HG03565 (cell line): ENCODE measurements around the gene CDKN2B-AS1.
"Not testable (repeated sequence)": the region's sequence is repeated elsewhere in the genome, so short reads cannot be mapped to it uniquely, and the experiment has no call there.

Experiments
- ATAC-seq: cut with Tn5 transposase; IDR thresholded peaks from one replicate; pipeline ENCODE4 v1.9.1; 2021; ENCODE audit warnings: mild to moderate bottlenecking, moderate library complexity; ENCODE audit not compliant: unreplicated experiment

Gene CDKN2B-AS1

GRCh38 chr9:21994556-21995005, at the start of gene CDKN2B-AS1:
TSS of gene CDKN2B-AS1 (plus strand) at chr9:21994791.
- peak; percentile 13 for ATAC-seq

- ATAC-seq, result no peak
Measured at GRCh38 chr9:21945606-21946005, 49.0 kb upstream of the CDKN2B-AS1 start.

GRCh38 chr9:21958833-21959232, 35.8 kb upstream of the CDKN2B-AS1 start:
- ATAC-seq, result no peak

GRCh38 chr9:21959268-21959667, 35.3 kb upstream of the CDKN2B-AS1 start:
- ATAC-seq, result not testable (repeated sequence)

GRCh38 chr9:21961569-21961968, 33.0 kb upstream of the CDKN2B-AS1 start:
- ATAC-seq, result no peak

GRCh38 chr9:21964925-21965385, 29.6 kb upstream of the CDKN2B-AS1 start:
- peak; percentile 42 for ATAC-seq

- peak; percentile 79 for ATAC-seq
Measured at GRCh38 chr9:21965401-21965951, 29.1 kb upstream of the CDKN2B-AS1 start.

- no peak for ATAC-seq
Measured at GRCh38 chr9:21966140-21966851, 28.3 kb upstream of the CDKN2B-AS1 start.

- no peak for ATAC-seq
Measured at GRCh38 chr9:21967169-21967568, 27.4 kb upstream of the CDKN2B-AS1 start.

- ATAC-seq, result no peak
Measured at GRCh38 chr9:21967702-21968101, 26.9 kb upstream of the CDKN2B-AS1 start.

- no peak for ATAC-seq
Measured at GRCh38 chr9:21968331-21969010, 26.1 kb upstream of the CDKN2B-AS1 start.

GRCh38 chr9:21969011-21969940, 25.3 kb upstream of the CDKN2B-AS1 start:
- no peak for ATAC-seq

- no peak for ATAC-seq
Measured at GRCh38 chr9:21969951-21970799, 24.4 kb upstream of the CDKN2B-AS1 start.

GRCh38 chr9:21970800-21971640, 23.6 kb upstream of the CDKN2B-AS1 start:
- ATAC-seq, result no peak

- no peak for ATAC-seq
Measured at GRCh38 chr9:21972361-21972760, 22.2 kb upstream of the CDKN2B-AS1 start.

- no peak for ATAC-seq
Measured at GRCh38 chr9:21974343-21974721, 20.3 kb upstream of the CDKN2B-AS1 start.

- ATAC-seq, result peak; percentile 54
Measured at GRCh38 chr9:21974722-21975409, 19.7 kb upstream of the CDKN2B-AS1 start.

- no peak for ATAC-seq
Measured at GRCh38 chr9:21976334-21976875, 18.2 kb upstream of the CDKN2B-AS1 start.
